PFSK-1 (cell line): Measurements from ENCODE around the gene CEPT1.

ENCODE experiments used
- FOXP2 ChIP-seq: optimal IDR thresholded peaks from 2 replicates; pipeline ENCODE3; 2011; ENCODE audit warnings: borderline replicate concordance, control low read depth, inconsistent platforms; ENCODE audit not compliant: insufficient read depth; ENCODE audit errors: extremely low read length, extremely low read depth
- POLR2AphosphoS5 ChIP-seq: IDR thresholded peaks from 2 replicates; pipeline ENCODE4 v1.6.1; 2012; ENCODE audit warnings: low read depth, mild to moderate bottlenecking, control low read depth, low read length, moderate library complexity
- SIN3A ChIP-seq: IDR thresholded peaks from 2 replicates; pipeline ENCODE4 v1.6.1; 2012; ENCODE audit warnings: mild to moderate bottlenecking, low read length, moderate library complexity, borderline replicate concordance; ENCODE audit not compliant: insufficient read depth
- TAF1 ChIP-seq: IDR thresholded peaks from 2 replicates; pipeline ENCODE4 v1.6.1; 2012; ENCODE audit warnings: low read length, control low read depth, borderline replicate concordance; ENCODE audit not compliant: insufficient read depth
- TF ChIP-seq, protein P1 (sequence below), 2 experiments: IDR thresholded peaks; 2 replicates each; pipeline versions ENCODE4 v1.6.1 to v1.8.0; 2011 to 2012; ENCODE audit warnings: low read depth in 2 of 2, low read length in 2 of 2, control low read depth in 1 of 2, inconsistent platforms in 1 of 2, mild to moderate bottlenecking in 1 of 2, moderate library complexity in 1 of 2; ENCODE audit not compliant: insufficient read depth in 1 of 2

The CEPT1 gene

DNA sequence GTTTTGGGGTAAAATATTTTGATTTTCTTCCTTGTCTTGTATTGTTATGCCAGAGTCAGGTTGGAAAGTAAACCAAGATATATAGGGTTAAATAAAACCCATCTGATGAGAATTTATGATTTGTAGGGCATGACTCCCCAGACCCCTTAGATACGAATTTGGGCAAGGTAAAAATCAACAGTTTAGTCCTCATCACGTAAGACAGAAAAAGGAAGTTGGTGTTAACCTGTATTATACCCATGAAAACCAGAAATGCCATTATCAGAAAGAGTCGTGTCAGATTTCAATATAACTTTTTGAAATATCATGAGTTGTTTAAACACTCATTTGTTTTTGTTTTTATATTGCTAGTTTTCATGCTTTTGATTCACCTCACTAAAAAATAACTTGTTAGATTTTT lies 11.8 kb downstream of the CEPT1 start:
- no peak for TF ChIP-seq POLR2AphosphoS5
- TF ChIP-seq TAF1 = no peak

DNA sequence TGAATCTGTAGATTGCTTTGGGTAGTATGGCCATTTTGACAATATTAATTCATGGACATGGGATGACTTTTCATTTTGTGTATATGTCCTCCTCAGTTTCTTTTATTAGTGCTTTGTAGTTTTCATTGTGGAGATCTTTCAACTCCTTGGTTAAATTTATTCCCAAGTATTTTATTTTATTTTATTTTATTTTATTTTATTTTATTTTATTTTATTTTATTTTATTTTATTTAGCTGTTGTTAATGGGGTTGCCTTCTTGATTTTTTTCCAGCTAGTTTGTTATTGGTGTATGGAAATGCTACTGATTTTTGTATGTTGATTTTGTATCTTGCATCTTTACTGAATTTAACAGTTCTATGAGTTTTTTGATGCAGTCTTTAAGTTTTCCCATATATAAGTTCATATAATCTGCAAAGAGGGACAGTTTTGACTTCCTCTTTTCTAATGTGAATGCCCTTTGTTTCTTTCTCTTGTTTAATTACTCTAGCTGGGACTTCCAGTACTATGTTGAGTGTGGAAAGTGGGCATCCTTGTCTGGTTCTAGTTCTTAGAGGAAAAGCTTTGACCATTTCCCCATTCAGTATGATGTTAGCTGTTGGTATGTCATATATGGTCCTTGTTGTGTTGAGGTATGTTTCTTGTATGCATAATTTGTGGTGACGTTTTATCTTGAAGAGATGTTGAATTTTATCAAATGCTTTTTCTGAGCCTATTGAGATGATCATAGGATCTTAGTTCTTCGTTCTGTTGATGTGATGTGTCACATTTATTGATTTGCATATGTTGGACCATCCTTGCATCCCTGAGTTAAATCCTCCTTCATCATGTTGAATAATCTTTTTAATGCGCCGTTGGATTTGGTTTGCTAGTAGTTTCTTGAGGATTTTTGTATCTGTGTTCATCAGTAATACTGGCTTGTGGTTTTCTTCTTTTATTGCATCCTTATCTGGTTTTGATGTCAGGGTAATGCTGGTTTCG lies 14.3 kb downstream of the CEPT1 start:
- TF ChIP-seq SIN3A = no peak
- TF ChIP-seq FOXP2 = no peak
- TF ChIP-seq TAF1 = no peak
- no peak for TF ChIP-seq POLR2AphosphoS5
- TF ChIP-seq, protein P1, sequence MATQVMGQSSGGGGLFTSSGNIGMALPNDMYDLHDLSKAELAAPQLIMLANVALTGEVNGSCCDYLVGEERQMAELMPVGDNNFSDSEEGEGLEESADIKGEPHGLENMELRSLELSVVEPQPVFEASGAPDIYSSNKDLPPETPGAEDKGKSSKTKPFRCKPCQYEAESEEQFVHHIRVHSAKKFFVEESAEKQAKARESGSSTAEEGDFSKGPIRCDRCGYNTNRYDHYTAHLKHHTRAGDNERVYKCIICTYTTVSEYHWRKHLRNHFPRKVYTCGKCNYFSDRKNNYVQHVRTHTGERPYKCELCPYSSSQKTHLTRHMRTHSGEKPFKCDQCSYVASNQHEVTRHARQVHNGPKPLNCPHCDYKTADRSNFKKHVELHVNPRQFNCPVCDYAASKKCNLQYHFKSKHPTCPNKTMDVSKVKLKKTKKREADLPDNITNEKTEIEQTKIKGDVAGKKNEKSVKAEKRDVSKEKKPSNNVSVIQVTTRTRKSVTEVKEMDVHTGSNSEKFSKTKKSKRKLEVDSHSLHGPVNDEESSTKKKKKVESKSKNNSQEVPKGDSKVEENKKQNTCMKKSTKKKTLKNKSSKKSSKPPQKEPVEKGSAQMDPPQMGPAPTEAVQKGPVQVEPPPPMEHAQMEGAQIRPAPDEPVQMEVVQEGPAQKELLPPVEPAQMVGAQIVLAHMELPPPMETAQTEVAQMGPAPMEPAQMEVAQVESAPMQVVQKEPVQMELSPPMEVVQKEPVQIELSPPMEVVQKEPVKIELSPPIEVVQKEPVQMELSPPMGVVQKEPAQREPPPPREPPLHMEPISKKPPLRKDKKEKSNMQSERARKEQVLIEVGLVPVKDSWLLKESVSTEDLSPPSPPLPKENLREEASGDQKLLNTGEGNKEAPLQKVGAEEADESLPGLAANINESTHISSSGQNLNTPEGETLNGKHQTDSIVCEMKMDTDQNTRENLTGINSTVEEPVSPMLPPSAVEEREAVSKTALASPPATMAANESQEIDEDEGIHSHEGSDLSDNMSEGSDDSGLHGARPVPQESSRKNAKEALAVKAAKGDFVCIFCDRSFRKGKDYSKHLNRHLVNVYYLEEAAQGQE (IDR thresholded peaks at IDR 0.05; ENCODE audit: insufficient read depth in 1 of 2, low read depth in 2 of 2, low read length in 2 of 2) = no peak

DNA sequence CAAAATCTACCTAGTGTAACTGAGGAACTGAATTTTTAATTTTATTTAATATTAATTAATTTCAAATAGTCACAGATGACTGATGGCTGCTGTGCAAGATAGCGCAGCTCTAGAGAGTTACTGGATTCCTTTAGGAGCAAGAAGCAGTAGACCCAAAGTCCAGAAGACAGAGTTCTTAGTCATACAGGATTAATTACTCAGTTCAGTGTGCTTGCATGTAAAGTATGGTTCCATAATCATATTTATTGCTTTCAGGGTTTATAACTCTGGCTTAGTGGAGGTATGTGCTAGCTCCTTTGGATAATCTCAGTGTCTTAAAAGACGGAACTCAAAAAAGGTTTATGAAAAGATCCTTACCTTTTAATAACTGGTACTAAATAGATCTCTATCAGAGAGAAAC lies 17.4 kb downstream of the CEPT1 start:
- TF ChIP-seq, protein P1 (IDR thresholded peaks at IDR 0.05; ENCODE audit: insufficient read depth in 1 of 2, low read depth in 2 of 2, low read length in 2 of 2) = no peak
- TF ChIP-seq POLR2AphosphoS5 (no peak), TAF1 (no peak), FOXP2 (no peak), SIN3A (no peak)

DNA sequence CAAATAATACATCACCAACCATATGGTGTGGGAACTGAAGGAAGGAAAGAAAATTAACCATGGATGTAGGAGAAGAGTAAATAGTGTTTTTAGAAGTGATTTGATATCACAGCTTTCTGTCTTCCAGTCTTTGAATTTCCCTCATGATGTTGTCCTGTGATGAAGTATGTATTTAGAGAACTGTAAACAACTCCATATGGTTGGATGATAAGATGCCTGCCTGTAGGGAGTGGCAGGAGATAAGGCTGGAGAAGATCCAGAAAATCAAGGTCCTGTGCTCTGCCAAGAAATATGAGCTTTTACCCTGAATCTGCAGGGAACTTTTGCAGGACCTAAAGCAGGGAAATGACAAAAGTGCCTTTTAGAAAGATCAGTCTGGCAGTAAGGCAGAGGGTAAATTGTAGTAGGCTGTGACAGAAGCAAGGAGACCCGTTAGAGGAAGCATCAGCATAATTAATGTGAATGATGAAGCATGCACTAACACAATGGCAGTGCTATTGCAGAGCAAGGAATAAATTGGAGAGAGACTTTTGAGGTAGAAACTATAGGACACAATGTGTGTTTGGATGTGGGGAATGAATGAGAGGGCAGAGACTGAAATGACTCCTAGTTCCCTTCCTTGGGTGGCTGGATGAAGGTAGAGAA lies 21.9 kb downstream of the CEPT1 start:
- TF ChIP-seq POLR2AphosphoS5 (no peak), SIN3A (no peak), FOXP2 (no peak), TAF1 (no peak)
- TF ChIP-seq, protein P1 (IDR thresholded peaks at IDR 0.05; ENCODE audit: insufficient read depth in 1 of 2, low read depth in 2 of 2, low read length in 2 of 2) = no peak

DNA sequence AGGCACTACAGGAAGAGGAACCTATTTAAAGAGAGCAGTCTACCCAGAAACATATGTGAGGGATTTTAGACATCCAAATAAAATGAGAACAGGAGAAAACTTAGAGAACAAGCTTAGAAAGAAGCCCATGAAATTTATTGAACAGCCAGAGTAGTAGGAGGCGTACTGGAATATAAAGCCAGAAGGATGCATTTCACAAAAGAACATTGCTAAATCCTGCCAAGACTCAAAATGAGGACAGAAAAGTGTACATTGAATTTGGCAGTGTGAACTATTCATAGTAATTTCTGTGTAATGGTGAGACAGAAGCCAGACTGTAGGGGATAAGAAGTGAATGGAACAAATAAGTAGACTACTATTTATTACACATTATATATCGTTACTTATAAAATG lies 22.5 kb downstream of the CEPT1 start:
- TF ChIP-seq, protein P1 (IDR thresholded peaks at IDR 0.05; ENCODE audit: insufficient read depth in 1 of 2, low read depth in 2 of 2, low read length in 2 of 2) = no peak
- no peak for TF ChIP-seq POLR2AphosphoS5
- TF ChIP-seq FOXP2 = no peak
- no peak for TF ChIP-seq SIN3A
- TF ChIP-seq TAF1 = no peak
